Measurements from ENCODE around the gene SPINK5. TPM values are rescaled to one million over a fixed set of nuclear protein-coding genes. Genes with fewer than 3 reads are reported as not detected.

The SPINK5 gene
- polyA plus RNA-seq, 2 of the 4 experiments (the other 2 are of a cell fraction) = not detected

GRCh38 chr5:148186248-148187003 lies 122.6 kb downstream of the SPINK5 start:
- ChIA-PET CTCF (interaction anchor here (0.9 to 1.7 kb wide), 2 partner anchors 11 to 188 kb away, joined by 4 read pairs; no protein-coding TSS in a partner anchor), POLR2A (no interaction called here)
- no peak overlapping the region for H3K4me2 ChIP-seq
- no peaks in the 10 kb centered on the region for H3K9me3 ChIP-seq
- TF ChIP-seq USF2 (IDR thresholded peaks at IDR 0.05) = no peak
- no peak for TF ChIP-seq JUNB (IDR thresholded peaks at IDR 0.05)
- no peak for TF ChIP-seq CBX2 (IDR thresholded peaks at IDR 0.05; ENCODE audit: borderline replicate concordance, low read depth)
- no peak for TF ChIP-seq EHF (CRISPR knock-in tag; IDR thresholded peaks at IDR 0.05)
- TF ChIP-seq EP300 (IDR thresholded peaks at IDR 0.05) = no peak
- no peak for TF ChIP-seq MYC (IDR thresholded peaks at IDR 0.05; ENCODE audit: borderline replicate concordance, low read length)
- TF ChIP-seq ZFP36 (IDR thresholded peaks at IDR 0.05; ENCODE audit: borderline replicate concordance, partially characterized antibody) = no peak
- TF ChIP-seq HDAC2 (IDR thresholded peaks at IDR 0.05) = no peak
- no peak for TF ChIP-seq BHLHE40 (IDR thresholded peaks at IDR 0.05; ENCODE audit: low read depth, low read length)
- TF ChIP-seq ATOH8 (CRISPR knock-in tag; IDR thresholded peaks at IDR 0.05; ENCODE audit: low read depth) = no peak
- TF ChIP-seq HEYL (CRISPR knock-in tag; IDR thresholded peaks at IDR 0.05) = no peak
- no peak for TF ChIP-seq BCL3 (IDR thresholded peaks at IDR 0.05)
- TF ChIP-seq FOXS1 (CRISPR knock-in tag; IDR thresholded peaks at IDR 0.05) = no peak
- TF ChIP-seq JUN (IDR thresholded peaks at IDR 0.05) = no peak
- TF ChIP-seq REST (IDR thresholded peaks at IDR 0.05) = no peak
- no peak for TF ChIP-seq HOXB5 (CRISPR knock-in tag; IDR thresholded peaks at IDR 0.05)
- TF ChIP-seq RNF2 (IDR thresholded peaks at IDR 0.05; ENCODE audit: borderline replicate concordance, low read depth) = no peak
- TF ChIP-seq ELK1 (IDR thresholded peaks at IDR 0.05; ENCODE audit: low read depth, low read length) = no peak
- no peak overlapping the region for H3K4me3 ChIP-seq
- 7% methylated on average over 3 of the region's 3 CpGs for WGBS (ENCODE audit: missing lambda C conversion rate)
- H3K27ac ChIP-seq = no peak overlapping the region
- H3K4me1 ChIP-seq = no peaks in the 10 kb centered on the region
- no peak for FAIRE-seq
- no peak for ATAC-seq
- no peak for DNase-seq (ENCODE audit: low read depth in 1 of 2, low spot score in 1 of 2)

Other genes starting within 250 kb of the SPINK5 start
- gene SPINK1, start 232.3 kb upstream of the SPINK5 start, polyA plus RNA-seq (2011; rRNA removed) = 0.22 and 0.82 TPM in 2 replicates
- not detected in 3 replicates for gene SPINK1, start 232.3 kb upstream of the SPINK5 start, polyA plus RNA-seq (2017; fragmentation: RNase III; extraction: RNeasy Plus Mini Kit Qiagen cat#74134 plus additional on column Dnase treatment)
- not detected in 2 replicates for gene SCGB3A2, start 185.3 kb upstream of the SPINK5 start, polyA plus RNA-seq (2011; rRNA removed)
- not detected in 3 replicates for gene SCGB3A2, start 185.3 kb upstream of the SPINK5 start, polyA plus RNA-seq (2017; fragmentation: RNase III; extraction: RNeasy Plus Mini Kit Qiagen cat#74134 plus additional on column Dnase treatment)
- not detected in 2 replicates for gene C5orf46, start 157.4 kb upstream of the SPINK5 start, polyA plus RNA-seq (2011; rRNA removed)
- gene C5orf46, start 157.4 kb upstream of the SPINK5 start, polyA plus RNA-seq (2017; fragmentation: RNase III; extraction: RNeasy Plus Mini Kit Qiagen cat#74134 plus additional on column Dnase treatment) = not detected in 3 replicates
- gene SPINK14, start 104.6 kb downstream of the SPINK5 start, polyA plus RNA-seq (2011; rRNA removed) = not detected in 2 replicates
- not detected in 3 replicates for gene SPINK14, start 104.6 kb downstream of the SPINK5 start, polyA plus RNA-seq (2017; fragmentation: RNase III; extraction: RNeasy Plus Mini Kit Qiagen cat#74134 plus additional on column Dnase treatment)
- gene SPINK6, start 139.1 kb downstream of the SPINK5 start, polyA plus RNA-seq (2011; rRNA removed) = 1.0 and 1.5 TPM in 2 replicates
- gene SPINK6, start 139.1 kb downstream of the SPINK5 start, polyA plus RNA-seq (2017; fragmentation: RNase III; extraction: RNeasy Plus Mini Kit Qiagen cat#74134 plus additional on column Dnase treatment) = 0.79 to 1.2 TPM (median 1.0 TPM) in 3 replicates
- 0.13 and 0.20 TPM in 2 replicates for gene MARCOL, start 174.5 kb downstream of the SPINK5 start, polyA plus RNA-seq (2011; rRNA removed)
- 0.06 to 0.14 TPM (median 0.11 TPM) in 3 replicates for gene MARCOL, start 174.5 kb downstream of the SPINK5 start, polyA plus RNA-seq (2017; fragmentation: RNase III; extraction: RNeasy Plus Mini Kit Qiagen cat#74134 plus additional on column Dnase treatment)
- gene SPINK13, start 204.8 kb downstream of the SPINK5 start, polyA plus RNA-seq (2011; rRNA removed) = 0.13 and 0.16 TPM in 2 replicates
- 0.13 TPM in 1 of 3 replicates, not detected in the others for gene SPINK13, start 204.8 kb downstream of the SPINK5 start, polyA plus RNA-seq (2017; fragmentation: RNase III; extraction: RNeasy Plus Mini Kit Qiagen cat#74134 plus additional on column Dnase treatment)
- not detected in 2 replicates for gene SPINK7, start 248.4 kb downstream of the SPINK5 start, polyA plus RNA-seq (2011; rRNA removed)
- not detected in 3 replicates for gene SPINK7, start 248.4 kb downstream of the SPINK5 start, polyA plus RNA-seq (2017; fragmentation: RNase III; extraction: RNeasy Plus Mini Kit Qiagen cat#74134 plus additional on column Dnase treatment)